VCaP (cell line): ENCODE data around the gene ERP29.
A peak's percentile ranks its signal among the peaks of the same experiment; 100 is the strongest.

Experiments used
- H3K27ac ChIP-seq: fragments of 450-650 bp; 2 replicates; pipeline ENCODE4 v1.5.1; 2017
- CTCF ChIP-seq: fragments of 450-650 bp; conservative IDR thresholded peaks from 2 replicates; pipeline ENCODE4 v1.5.1; 2017; ENCODE audit warnings: mild to moderate bottlenecking, moderate library complexity

ERP29 gene

DNA sequence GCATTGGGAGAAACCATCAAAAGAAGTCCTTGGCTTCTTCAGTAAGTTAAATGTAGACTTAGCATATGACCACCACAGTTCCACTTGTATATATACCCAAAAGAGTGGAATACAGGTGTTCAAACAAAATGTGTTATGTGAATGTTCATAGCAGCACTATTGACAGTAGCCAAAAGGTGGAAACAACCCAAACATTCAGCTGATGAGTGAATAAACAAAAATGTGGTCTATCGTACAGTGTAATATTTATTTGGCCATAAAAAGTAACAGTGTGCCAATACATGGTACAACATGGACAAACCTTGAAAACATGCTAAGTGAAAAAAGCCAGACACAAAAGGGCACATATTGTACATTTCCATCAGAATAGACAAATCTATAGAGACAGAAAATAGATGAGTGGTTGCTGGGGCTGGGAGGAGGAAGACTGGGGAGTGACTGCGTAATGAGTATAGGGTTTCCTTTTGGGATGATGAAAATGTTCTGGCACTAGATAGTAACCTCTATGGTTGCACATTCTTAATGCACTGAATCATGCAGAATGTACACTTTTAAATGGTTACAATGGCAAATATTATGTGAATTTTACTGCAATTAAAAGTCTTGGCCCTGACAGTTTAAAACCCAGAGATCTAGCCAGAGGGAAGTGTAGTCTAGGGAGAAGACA is 5.5 kb downstream of the ERP29 start:
- TF ChIP-seq CTCF, result no peak
- peak overlapping the region; percentile 40 for H3K27ac ChIP-seq

DNA sequence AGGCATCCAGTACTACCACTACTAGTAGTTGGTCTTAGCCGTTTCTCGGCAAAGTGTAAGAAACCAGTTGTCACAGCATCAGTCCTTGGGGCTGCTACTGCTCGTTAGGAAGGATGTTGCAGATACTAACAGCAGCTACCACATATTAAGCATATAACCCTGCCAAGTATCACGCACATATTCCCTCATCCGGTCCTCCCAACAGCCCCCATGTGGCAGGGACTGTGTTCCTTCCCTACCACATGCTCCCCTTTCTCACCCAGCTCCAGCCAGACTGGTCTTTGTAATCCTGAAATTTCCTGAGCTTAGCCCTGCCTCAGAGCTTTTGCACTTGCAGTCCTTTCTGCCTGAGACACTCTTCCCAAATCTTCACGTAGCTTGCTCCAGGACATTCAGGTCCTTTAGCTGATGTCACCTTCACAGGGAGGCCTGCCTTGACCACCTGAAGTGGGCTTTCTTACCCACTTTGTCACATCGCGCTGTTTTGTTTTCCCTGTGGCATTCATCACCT is 7.8 kb downstream of the ERP29 start:
- no peak overlapping the region for H3K27ac ChIP-seq

DNA sequence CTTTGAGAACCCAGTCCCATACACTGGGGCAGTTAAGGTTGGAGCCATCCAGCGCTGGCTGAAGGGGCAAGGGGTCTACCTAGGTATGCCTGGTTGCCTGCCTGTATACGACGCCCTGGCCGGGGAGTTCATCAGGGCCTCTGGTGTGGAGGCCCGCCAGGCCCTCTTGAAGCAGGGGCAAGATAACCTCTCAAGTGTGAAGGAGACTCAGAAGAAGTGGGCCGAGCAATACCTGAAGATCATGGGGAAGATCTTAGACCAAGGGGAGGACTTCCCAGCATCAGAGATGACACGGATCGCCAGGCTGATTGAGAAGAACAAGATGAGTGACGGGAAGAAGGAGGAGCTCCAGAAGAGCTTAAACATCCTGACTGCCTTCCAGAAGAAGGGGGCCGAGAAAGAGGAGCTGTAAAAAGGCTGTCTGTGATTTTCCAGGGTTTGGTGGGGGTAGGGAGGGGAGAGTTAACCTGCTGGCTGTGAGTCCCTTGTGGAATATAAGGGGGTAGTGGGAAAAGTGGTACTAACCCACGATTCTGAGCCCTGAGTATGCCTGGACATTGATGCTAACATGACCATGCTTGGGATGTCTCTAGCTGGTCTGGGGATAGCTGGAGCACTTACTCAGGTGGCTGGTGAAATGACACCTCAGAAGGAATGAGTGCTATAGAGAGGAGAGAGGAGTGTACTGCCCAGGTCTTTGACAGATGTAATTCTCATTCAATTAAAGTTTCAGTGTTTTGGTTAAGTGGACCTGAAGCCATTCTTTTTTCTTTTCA is 9.2 kb downstream of the ERP29 start:
- no peak for TF ChIP-seq CTCF
- no peak overlapping the region for H3K27ac ChIP-seq

More for the DNA sequence above, 7.8 kb downstream of the ERP29 start:
- TF ChIP-seq CTCF, result no peak

DNA sequence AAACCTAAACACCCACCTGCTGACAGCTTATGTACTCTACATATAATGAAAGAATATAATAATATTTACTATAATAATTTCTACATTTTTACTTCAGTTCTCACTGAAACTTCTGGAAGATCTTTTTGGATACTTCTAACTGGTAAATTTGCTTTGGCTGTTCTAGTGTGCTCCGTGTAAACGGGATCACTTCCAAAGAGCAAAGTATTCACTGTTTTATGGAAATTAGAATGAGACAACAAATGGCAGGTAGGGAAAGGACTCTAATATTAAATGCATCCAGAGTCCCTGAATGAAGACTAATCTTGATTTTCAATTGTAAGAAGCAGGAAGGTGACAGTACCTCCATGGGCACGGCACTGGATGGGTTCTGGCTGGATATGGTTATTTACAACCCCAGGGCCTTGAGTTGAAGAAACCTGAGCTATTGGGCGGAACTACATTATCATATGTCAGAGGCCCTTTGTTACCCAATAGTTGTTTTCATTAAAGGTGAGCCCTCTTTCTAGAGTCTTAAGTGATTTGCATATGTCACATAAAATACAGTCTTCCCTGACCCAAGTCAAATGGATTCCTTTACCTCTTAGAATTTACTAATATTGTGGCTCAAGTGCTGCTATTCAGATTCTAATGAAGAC is 10.7 kb downstream of the ERP29 start:
- TF ChIP-seq CTCF, result no peak

GRCh38 chr12:112025808-112026375 is 12.7 kb downstream of the ERP29 start:
- H3K27ac ChIP-seq, result peak overlapping the region; percentile 38

More for the DNA sequence above, 10.7 kb downstream of the ERP29 start:
- peak overlapping the region; percentile 21; the same call in 1 of the 2 replicates for H3K27ac ChIP-seq

DNA sequence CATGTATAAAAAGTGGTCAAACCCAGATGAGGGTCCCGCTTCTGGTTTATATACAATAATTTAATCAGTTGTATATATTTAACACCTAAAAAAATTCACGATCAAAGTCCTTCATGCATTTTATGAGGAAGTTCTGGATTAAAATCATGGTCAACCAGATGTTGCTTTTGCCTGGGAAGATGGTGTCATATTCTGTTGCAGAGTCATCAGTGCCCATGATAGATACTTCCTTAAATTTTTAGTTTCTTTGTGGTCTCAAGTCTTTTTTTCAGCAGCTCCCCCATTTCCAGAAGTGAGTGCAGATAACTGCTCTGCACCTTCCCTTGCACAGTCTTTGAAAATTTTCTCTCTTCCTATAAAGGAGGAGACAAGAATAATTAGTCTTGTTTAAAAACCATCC is 16.1 kb downstream of the ERP29 start:
- TF ChIP-seq CTCF, result no peak
- H3K27ac ChIP-seq, result no peak overlapping the region

More at GRCh38 chr12:112025808-112026375, 12.7 kb downstream of the ERP29 start:
- TF ChIP-seq CTCF, result no peak

DNA sequence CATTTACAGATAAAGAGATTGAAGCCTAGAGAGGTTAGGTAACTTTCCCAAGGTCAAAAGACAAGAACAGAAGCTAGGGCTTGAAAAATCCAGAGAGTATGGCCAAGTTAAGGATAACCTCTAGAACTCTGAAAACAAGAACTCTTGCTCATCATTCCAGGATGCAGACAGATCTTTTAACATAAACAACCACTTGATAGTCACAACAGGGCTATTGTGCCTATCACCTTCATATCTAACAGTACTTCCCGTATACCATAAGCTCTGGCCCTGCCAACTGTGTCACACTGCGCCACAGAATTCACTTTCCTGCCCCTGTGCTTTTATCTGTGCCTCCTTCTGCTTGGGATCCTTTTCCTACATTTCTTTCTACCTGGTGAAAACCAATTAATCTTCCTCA is 18.2 kb downstream of the ERP29 start:
- TF ChIP-seq CTCF, result no peak
- H3K27ac ChIP-seq, result no peak overlapping the region
